Transverse colon (tissue), 4 donors: ENCODE measurements around the gene SIRT2. TPM values are rescaled to one million over a fixed set of nuclear protein-coding genes. Genes with fewer than 3 reads are reported as not detected.

Experiments
- DNase-seq: peaks from one replicate; pipeline ENCODE4 v3.0.0-alpha.2; 2019
- H3K27ac ChIP-seq, 4 donors: fragments of 200-600 bp; sonication (generic); 2 replicates each; pipeline ENCODE4 v1.5.1; 2016 to 2018; ENCODE audit warnings: inconsistent platforms in 4 of 4
- H3K27me3 ChIP-seq: fragments of 200-600 bp; sonication (generic); 2 replicates; pipeline ENCODE4 v1.5.1; 2017; ENCODE audit warnings: inconsistent platforms
- H3K36me3 ChIP-seq, 4 donors: fragments of 200-600 bp; sonication (generic); 2 replicates each; pipeline ENCODE4 v1.5.1; 2017 to 2019; ENCODE audit warnings: inconsistent platforms in 4 of 4
- H3K4me1 ChIP-seq, 4 donors: fragments of 200-600 bp; sonication (generic); 2 replicates each; pipeline ENCODE4 v1.5.1; 2017 to 2020; ENCODE audit warnings: inconsistent platforms in 4 of 4
- H3K4me3 ChIP-seq, 4 donors: fragments of 200-600 bp; sonication (generic); 1 replicate in 1 of 4; 2 replicates in 3 of 4; pipeline versions ENCODE4 v1.5.1 to v1.6.1; 2017 to 2019; ENCODE audit warnings: inconsistent platforms in 4 of 4
- H3K9me3 ChIP-seq, 2 donors: fragments of 200-600 bp; sonication (generic); 2 replicates each; pipeline ENCODE4 v1.5.1; 2017 to 2019; ENCODE audit warnings: inconsistent platforms in 2 of 2
- CTCF ChIP-seq, 5 experiments: fragments of 200-600 bp in 3 of 5; fragments of 450-650 bp in 2 of 5; sonication (generic) in 3 of 5; IDR thresholded peaks; 1 replicate in 2 of 5; 2 replicates in 3 of 5; pipeline ENCODE4 v1.5.1; 2016 to 2017; ENCODE audit warnings: antibody characterized with exemption in 5 of 5, inconsistent platforms in 3 of 5, mild to moderate bottlenecking in 2 of 5, moderate library complexity in 1 of 5
- EP300 ChIP-seq: sonication (generic); formaldehyde crosslinking; IDR thresholded peaks from one replicate; pipeline ENCODE4 v1.6.1; 2017; ENCODE audit warnings: antibody characterized with exemption, low read depth
- POLR2A ChIP-seq: fragments of 450-650 bp; IDR thresholded peaks from one replicate; pipeline ENCODE4 v1.6.1; 2016; ENCODE audit warnings: antibody characterized with exemption, mild to moderate bottlenecking, moderate library complexity
- POLR2AphosphoS5 ChIP-seq, 3 donors: sonication (generic); formaldehyde crosslinking; IDR thresholded peaks; one replicate each; pipeline ENCODE4 v1.6.1; 2016; ENCODE audit warnings: antibody characterized with exemption in 3 of 3
- WGBS, 2 donors: methylation state at CpG; one replicate each; pipeline ENCODE4 v1.1.5; 2018; ENCODE audit warnings: low coverage in 1 of 2; 5-methylcytosine and 5-hydroxymethylcytosine counted together
- in situ Hi-C, 4 donors: fragments of 200-750 bp; cut with MboI; loops; one replicate each; pipeline versions ENCODE4 v1.15.0 to v1.15.1; 2017; ENCODE audit warnings: low sequenced_read_pairs in 3 of 4, low pct_ligation_motif_present in 1 of 4, low pct_unique_long_range_greater_than_20kb in 1 of 4
- intact Hi-C: fragments of 100-400 bp; cut with DNase I; formaldehyde crosslinking; loops from one replicate; pipeline ENCODE4 v1.15.1; 2023; ENCODE audit warnings: low total_unique reads
- total RNA-seq, 4 donors: library from RNA; depleted of rRNA; stranded (reverse); fragments of >200 nt; gene quantifications; one replicate each; pipeline ENCODE4 v1.1.0, GENCODE V29; 2016

SIRT2 gene
- total RNA-seq, 4 donors from 2014 or later = 56.3 to 128 (median 64.2) TPM

DNA sequence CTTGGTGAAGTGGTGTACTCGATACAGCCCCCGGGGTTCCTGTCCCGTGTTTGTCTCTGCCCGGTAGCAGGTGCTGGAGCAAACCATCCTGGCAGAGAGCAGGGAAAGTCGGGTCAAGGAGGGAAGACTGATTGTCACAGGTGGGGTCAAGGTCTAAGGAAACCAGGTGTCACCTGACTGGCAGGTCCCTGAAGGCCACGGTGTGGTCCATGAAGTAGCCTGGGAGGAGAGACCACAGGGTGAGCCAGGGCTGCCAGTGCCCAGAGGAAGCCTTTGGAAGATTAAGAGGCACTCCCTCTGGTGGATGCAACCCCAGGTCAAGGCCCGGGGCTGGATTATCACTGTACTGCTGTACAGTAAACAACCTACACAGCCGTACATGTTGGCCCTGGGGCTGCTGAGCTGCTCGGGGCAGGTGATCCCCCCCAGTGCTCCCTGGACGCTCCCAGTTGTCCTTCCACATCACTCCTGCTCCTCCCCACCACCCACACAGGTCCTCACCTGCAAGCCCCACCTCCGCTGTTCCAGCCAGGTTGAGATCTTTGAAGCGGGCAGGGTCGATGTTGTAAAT, 18.6 kb upstream of the SIRT2 start:
- intact Hi-C loops = no loop called here
- no peak for TF ChIP-seq POLR2AphosphoS5 (IDR thresholded peaks at IDR 0.05)
- TF ChIP-seq CTCF (IDR thresholded peaks at IDR 0.05) = no peak
- no peak for TF ChIP-seq EP300
- no peak for TF ChIP-seq POLR2A
- Histone ChIP-seq H3K36me3 (no peaks in the 10 kb centered on the region), H3K27ac (no peak overlapping the region), H3K4me3 (no peak overlapping the region), H3K9me3 (no peaks in the 10 kb centered on the region), H3K4me1 (no peaks in the 10 kb centered on the region), H3K27me3 (no peaks in the 10 kb centered on the region)
- DNase-seq = no peak
- in situ Hi-C loops = no loop called here
- WGBS, 2 donors = 40 to 66% methylated on average over 1 to 13 of the region's 13 CpGs

DNA sequence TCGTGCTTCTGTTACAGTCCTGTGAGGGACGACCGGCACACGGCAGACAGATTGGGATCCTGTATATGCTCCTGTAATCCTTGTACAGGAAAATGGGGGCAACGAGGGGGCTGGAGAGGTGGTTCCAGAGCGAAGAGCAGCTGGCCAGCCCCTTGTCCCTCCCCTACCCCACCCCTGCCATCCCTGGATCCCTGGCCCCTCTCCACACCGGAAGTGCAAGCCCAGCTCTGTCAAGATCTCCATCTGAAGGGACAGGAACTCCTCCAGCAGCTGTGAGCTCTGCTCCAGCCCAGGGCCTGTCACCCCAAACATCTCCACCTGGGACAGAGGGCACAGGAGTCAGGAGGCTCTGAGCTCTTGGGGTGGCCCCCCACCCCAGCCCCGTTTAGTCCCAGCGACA, 18.1 kb upstream of the SIRT2 start:
- Histone ChIP-seq H3K9me3 (no peaks in the 10 kb centered on the region), H3K4me1 (no peaks in the 10 kb centered on the region), H3K36me3 (no peaks in the 10 kb centered on the region), H3K27me3 (no peaks in the 10 kb centered on the region), H3K4me3 (no peak overlapping the region), H3K27ac (no peak overlapping the region)
- intact Hi-C loops (no loop called here), in situ Hi-C loops (no loop called here)
- no peak for TF ChIP-seq POLR2A
- DNase-seq = no peak
- WGBS, 2 donors = 85 to 100% methylated on average over 3 to 9 of the region's 9 CpGs

DNA sequence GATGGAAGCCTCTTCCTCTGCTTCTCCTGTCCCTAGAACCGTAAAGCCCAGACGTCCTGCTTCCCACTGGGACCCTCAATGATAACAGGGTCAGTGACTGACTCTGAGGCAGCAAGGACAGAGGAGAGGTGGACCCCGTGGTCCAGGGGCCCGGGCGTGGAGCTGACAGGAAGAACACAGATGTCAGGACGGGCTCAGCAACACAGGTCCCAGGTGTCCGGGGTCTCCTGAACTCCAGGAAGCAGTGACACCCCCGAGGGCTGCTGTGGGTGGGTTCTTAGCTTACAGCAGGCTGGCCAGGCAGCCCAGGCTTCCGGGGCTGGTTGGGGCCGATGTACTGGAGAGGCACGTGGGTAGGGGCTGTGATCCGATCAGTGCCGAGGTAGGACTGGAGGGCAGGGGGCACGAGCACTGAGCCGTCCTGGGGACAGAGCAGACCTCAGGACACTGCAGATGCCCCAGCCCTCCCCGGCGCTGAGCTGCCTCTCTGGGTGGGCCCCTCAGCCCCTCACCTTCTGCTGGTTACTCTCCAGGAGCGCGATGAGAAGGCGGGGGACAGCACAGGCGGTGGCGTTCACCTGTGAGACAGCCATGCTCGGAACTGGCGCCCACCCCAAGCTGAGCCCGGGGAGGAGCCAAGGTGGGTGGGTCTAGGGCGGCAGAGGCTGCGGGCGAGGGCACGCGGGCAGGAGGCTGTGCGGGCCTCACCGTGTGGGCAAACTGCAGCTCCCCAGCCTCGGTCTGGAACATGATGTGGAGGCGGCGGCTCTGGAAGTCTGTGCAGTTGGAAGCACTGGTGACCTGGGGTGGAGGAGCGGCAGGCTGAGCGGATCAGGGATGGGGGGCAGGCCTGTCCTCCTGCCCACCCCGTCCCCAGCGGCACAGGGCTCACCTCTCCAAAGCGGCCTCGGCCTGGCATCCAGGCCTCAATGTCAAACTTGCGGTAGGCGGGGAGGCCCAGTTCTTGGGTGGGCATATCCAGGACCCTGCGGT, 16.2 kb upstream of the SIRT2 start:
- Histone ChIP-seq H3K27ac (no peak overlapping the region), H3K4me3 (no peak overlapping the region), H3K4me1 (no peaks in the 10 kb centered on the region), H3K27me3 (peaks cover 17% of the 10 kb centered on the region), H3K36me3 (no peaks in the 10 kb centered on the region), H3K9me3 (no peaks in the 10 kb centered on the region)
- in situ Hi-C loops (no loop called here), intact Hi-C loops (no loop called here)
- TF ChIP-seq POLR2A (no peak), EP300 (no peak), CTCF (IDR thresholded peaks at IDR 0.05) (no peak)
- 93 to 94% methylated on average over 4 to 41 of the region's 44 CpGs for WGBS, 2 donors
- DNase-seq = no peak

DNA sequence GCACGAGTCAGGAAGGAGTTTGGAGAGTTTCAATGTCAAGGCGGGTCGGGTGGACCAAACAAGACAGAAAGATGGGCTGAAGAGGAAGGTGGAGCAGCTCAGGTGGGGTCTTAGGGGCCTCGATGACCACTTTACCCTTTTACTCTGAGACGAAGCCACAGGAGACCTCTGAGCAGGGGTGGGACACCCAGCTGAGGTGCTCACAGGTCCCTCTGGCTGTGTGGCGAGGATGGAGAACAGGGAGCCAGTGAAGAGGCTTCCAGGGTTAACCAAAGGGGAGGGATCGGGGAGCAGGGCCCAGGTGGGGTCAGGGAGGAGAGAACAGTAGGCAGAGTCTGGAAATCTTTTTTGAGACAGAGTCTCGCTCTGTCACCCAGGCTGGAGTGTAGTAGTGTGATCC, 14.5 kb upstream of the SIRT2 start:
- no peak overlapping the region for H3K4me3 ChIP-seq
- DNase-seq = no peak
- no peaks in the 10 kb centered on the region for H3K36me3 ChIP-seq
- no peaks in the 10 kb centered on the region for H3K4me1 ChIP-seq
- TF ChIP-seq EP300 = no peak
- no peak for TF ChIP-seq POLR2A
- no peak for TF ChIP-seq POLR2AphosphoS5 (IDR thresholded peaks at IDR 0.05)
- TF ChIP-seq CTCF (IDR thresholded peaks at IDR 0.05) = no peak
- whole genome bisulfite sequencing, 2 donors = 80 to 88% methylated on average over 3 to 8 of the region's 8 CpGs
- in situ Hi-C loops (no loop called here), intact Hi-C loops (no loop called here)
- H3K9me3 ChIP-seq = no peaks in the 10 kb centered on the region
- peaks cover 17% of the 10 kb centered on the region for H3K27me3 ChIP-seq
- no peak overlapping the region for H3K27ac ChIP-seq
